B cell (primary cell): ENCODE data around the gene ASTN2. TPM values are rescaled to one million over a fixed set of nuclear protein-coding genes. Genes with fewer than 3 reads are reported as not detected.

Experiments used
- ATAC-seq: fragments of 200-7000 bp; cut with Tn5 transposase; one replicate; pipeline ENCODE4 v1.10.0; 2021; ENCODE audit warnings: low read depth, mild to moderate bottlenecking, moderate number of reproducible peaks, moderate library complexity
- CTCF ChIA-PET: fragments of 350-600 bp; sonication (Branson Sonifier 250); formaldehyde crosslinking; loops from one replicate; lab custom pipeline; 2021; ENCODE audit warnings: antibody characterized with exemption, inconsistent platforms; lab: Charles Lee
- POLR2A ChIA-PET: fragments of 350-600 bp; sonication (Branson Sonifier 250); formaldehyde crosslinking; loops from one replicate; lab custom pipeline; 2021; ENCODE audit warnings: antibody characterized with exemption; lab: Charles Lee
- DNase-seq: peaks from one replicate; pipeline ENCODE4 v3.0.0; 2013
- H2AFZ ChIP-seq: 2 replicates; pipeline ENCODE4 v1.6.1; 2012; ENCODE audit warnings: mild to moderate bottlenecking, low read depth, low read length; ENCODE audit not compliant: insufficient read depth, poor library complexity, severe bottlenecking
- H3K27ac ChIP-seq, 2 donors: 1 replicate in 1 of 2; 2 replicates in 1 of 2; pipeline ENCODE4 v1.5.1; 2012 to 2013; ENCODE audit warnings: low read length in 2 of 2, mild to moderate bottlenecking in 2 of 2, moderate library complexity in 1 of 2
- H3K27me3 ChIP-seq, 4 experiments: fragments of 200-600 bp in 1 of 4; sonication (generic) in 1 of 4; replicated peaks in 1 of 4; 1 replicate in 2 of 4; 2 replicates in 2 of 4; pipeline versions ENCODE4 v1.6.1 to v1.7.0; 2013 to 2016; ENCODE audit warnings: low read length in 3 of 4, mild to moderate bottlenecking in 2 of 4, mixed read lengths in 1 of 4, moderate library complexity in 1 of 4; ENCODE audit not compliant: insufficient read depth in 4 of 4, control insufficient read depth in 3 of 4; ENCODE audit errors: control extremely low read depth in 1 of 4
- H3K36me3 ChIP-seq, 2 experiments: replicated peaks in 1 of 2; 1 replicate in 1 of 2; 2 replicates in 1 of 2; pipeline versions ENCODE4 v1.6.1 to v1.7.1; 2013; ENCODE audit warnings: low read length in 1 of 2; ENCODE audit not compliant: insufficient read depth in 2 of 2, control insufficient read depth in 1 of 2; ENCODE audit errors: control extremely low read depth in 1 of 2, extremely low read depth in 1 of 2
- H3K4me1 ChIP-seq, 2 donors: fragments of 200-600 bp in 1 of 2; sonication (generic) in 1 of 2; 1 replicate in 1 of 2; 2 replicates in 1 of 2; pipeline versions ENCODE4 v1.5.1 to v1.6.1; 2013 to 2017; ENCODE audit warnings: low read length in 2 of 2; ENCODE audit not compliant: control insufficient read depth in 2 of 2, insufficient read depth in 2 of 2
- H3K4me2 ChIP-seq: replicated peaks from 2 replicates; pipeline ENCODE3; 2012; ENCODE audit warnings: mild to moderate bottlenecking, low read depth, low read length; ENCODE audit not compliant: poor library complexity, severe bottlenecking
- H3K4me3 ChIP-seq, 5 experiments: fragments of 200-600 bp in 1 of 5; sonication (generic) in 1 of 5; 1 replicate in 3 of 5; 2 replicates in 2 of 5; pipeline versions ENCODE4 v1.5.1 to v1.7.0; 2011 to 2016; ENCODE audit warnings: low read length in 4 of 5, mild to moderate bottlenecking in 4 of 5, low read depth in 2 of 5, control low read depth in 1 of 5, moderate library complexity in 1 of 5; ENCODE audit not compliant: insufficient read depth in 1 of 5; ENCODE audit errors: control extremely low read depth in 1 of 5, extremely low read depth in 1 of 5
- H3K79me2 ChIP-seq: fragments of 200-600 bp; sonication (generic); one replicate; pipeline ENCODE4 v1.6.0; 2016; ENCODE audit warnings: low read length; ENCODE audit not compliant: control insufficient read depth, insufficient read depth
- H3K9ac ChIP-seq: fragments of 200-600 bp; sonication (generic); 2 replicates; pipeline ENCODE4 v1.6.1; 2017; ENCODE audit warnings: mild to moderate bottlenecking, low read length, moderate library complexity
- H3K9me3 ChIP-seq, 3 donors: one replicate each; pipeline versions ENCODE4 v1.6.1 to v1.7.1; 2013; ENCODE audit warnings: low read length in 2 of 3; ENCODE audit not compliant: control insufficient read depth in 2 of 3, insufficient read depth in 1 of 3; ENCODE audit errors: control extremely low read depth in 1 of 3
- H4K20me1 ChIP-seq: 2 replicates; pipeline ENCODE4 v1.6.0; 2012; ENCODE audit warnings: mild to moderate bottlenecking, low read length; ENCODE audit not compliant: insufficient read depth, control insufficient read depth, poor library complexity, severe bottlenecking
- H3K27ac Mint-ChIP-seq: one replicate; pipeline ENCODE4 v1.8.0; 2021; ENCODE audit warnings: mixed read lengths
- H3K27me3 Mint-ChIP-seq: one replicate; pipeline ENCODE4 v1.8.0; 2021; ENCODE audit warnings: mixed read lengths
- H3K4me1 Mint-ChIP-seq: one replicate; pipeline ENCODE4 v1.8.0; 2021; ENCODE audit warnings: mixed read lengths
- H3K4me3 Mint-ChIP-seq: one replicate; pipeline ENCODE4 v1.8.0; 2021; ENCODE audit warnings: mixed read lengths
- H3K9me3 Mint-ChIP-seq: one replicate; pipeline ENCODE4 v1.8.0; 2022; ENCODE audit warnings: mixed read lengths; ENCODE audit not compliant: insufficient read depth
- EZH2 ChIP-seq: IDR thresholded peaks from 2 replicates; pipeline ENCODE4 v1.6.1; 2012; ENCODE audit warnings: borderline replicate concordance, low read depth, mild to moderate bottlenecking, moderate library complexity, low read length; ENCODE audit not compliant: insufficient read depth, poor library complexity, severe bottlenecking
- WGBS: methylation state at CpG from one replicate; pipeline ENCODE4 v1.1.5; 2013; ENCODE audit warnings: missing lambda C conversion rate; ENCODE audit not compliant: insufficient coverage; 5-methylcytosine and 5-hydroxymethylcytosine counted together
- intact Hi-C: fragments of 100-400 bp; cut with micrococcal nuclease; formaldehyde crosslinking; loops from one replicate; pipeline ENCODE4 v1.10.0; 2022
- polyA plus RNA-seq: library from polyadenylated mRNA; depleted of rRNA; stranded (reverse); fragments of >200 nt; gene quantifications from 2 replicates; pipeline ENCODE4 v1.2.3, GENCODE V29; 2012
- total RNA-seq, 2 donors: library from RNA; stranded (reverse); fragments of 120-200 nt in 1 of 2; gene quantifications; 1 replicate in 1 of 2; 2 replicates in 1 of 2; pipeline versions ENCODE4 v1.2.3 to v1.2.4, GENCODE V29; 2013 to 2022
- TF ChIP-seq, protein P1 (sequence below): fragments of 200-600 bp; IDR thresholded peaks from one replicate; pipeline ENCODE4 v1.8.0; 2022; ENCODE audit warnings: antibody characterized with exemption, mild to moderate bottlenecking

The ASTN2 gene
- total and polyA plus RNA-seq, 2 donors (not counting 1 experiment from before 2014, with no cell fraction given) = 1.2 to 3.6 TPM

DNA sequence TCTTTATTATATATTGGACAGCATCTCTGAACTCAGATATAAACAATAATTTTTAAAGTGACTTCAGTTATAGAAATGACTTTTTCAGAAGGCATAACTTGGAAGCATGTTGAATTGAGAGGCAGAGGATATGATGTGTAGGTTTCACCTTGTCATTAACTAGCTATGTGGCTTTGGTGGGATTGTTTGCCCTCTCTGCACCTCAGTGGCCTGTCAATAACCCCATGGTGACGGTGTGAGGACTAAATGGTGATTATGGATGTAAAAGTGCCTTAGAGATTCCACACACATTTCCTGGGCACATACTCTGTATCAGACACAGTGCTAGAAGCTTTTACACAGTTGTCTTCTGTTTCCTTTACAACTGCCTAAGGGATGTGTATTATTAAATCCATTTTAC lies 962.6 kb downstream of the ASTN2 start:
- Mint-ChIP-seq H3K27ac (no peak overlapping the region), H3K4me3 (no peak overlapping the region), H3K27me3 (no peaks in the 10 kb centered on the region), H3K9me3 (peaks cover 8% of the 10 kb centered on the region), H3K4me1 (no peaks in the 10 kb centered on the region)
- WGBS = no CpG with 5 or more reads among the region's 1 CpG
- no peaks in the 10 kb centered on the region for H3K4me1 ChIP-seq
- no peak for DNase-seq
- no peak overlapping the region for H3K4me2 ChIP-seq
- H3K27me3 ChIP-seq = no peaks in the 10 kb centered on the region
- H3K9me3 ChIP-seq = peaks cover 0 to 2% (median 0%) of the 10 kb centered on the region in 3 donors
- H3K27ac ChIP-seq = no peak overlapping the region
- ATAC-seq = no peak
- intact Hi-C loops = no loop called here
- no peaks in the 10 kb centered on the region for H3K36me3 ChIP-seq
- no peaks in the 10 kb centered on the region for H3K79me2 ChIP-seq
- TF ChIP-seq, protein P1, sequence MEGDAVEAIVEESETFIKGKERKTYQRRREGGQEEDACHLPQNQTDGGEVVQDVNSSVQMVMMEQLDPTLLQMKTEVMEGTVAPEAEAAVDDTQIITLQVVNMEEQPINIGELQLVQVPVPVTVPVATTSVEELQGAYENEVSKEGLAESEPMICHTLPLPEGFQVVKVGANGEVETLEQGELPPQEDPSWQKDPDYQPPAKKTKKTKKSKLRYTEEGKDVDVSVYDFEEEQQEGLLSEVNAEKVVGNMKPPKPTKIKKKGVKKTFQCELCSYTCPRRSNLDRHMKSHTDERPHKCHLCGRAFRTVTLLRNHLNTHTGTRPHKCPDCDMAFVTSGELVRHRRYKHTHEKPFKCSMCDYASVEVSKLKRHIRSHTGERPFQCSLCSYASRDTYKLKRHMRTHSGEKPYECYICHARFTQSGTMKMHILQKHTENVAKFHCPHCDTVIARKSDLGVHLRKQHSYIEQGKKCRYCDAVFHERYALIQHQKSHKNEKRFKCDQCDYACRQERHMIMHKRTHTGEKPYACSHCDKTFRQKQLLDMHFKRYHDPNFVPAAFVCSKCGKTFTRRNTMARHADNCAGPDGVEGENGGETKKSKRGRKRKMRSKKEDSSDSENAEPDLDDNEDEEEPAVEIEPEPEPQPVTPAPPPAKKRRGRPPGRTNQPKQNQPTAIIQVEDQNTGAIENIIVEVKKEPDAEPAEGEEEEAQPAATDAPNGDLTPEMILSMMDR = no peak
- TF ChIP-seq EZH2 = no peak
- H3K9ac ChIP-seq = no peak overlapping the region
- no peak overlapping the region for H3K4me3 ChIP-seq
- ChIA-PET CTCF (no interaction called here), POLR2A (no interaction called here)
- no peak overlapping the region for H2AFZ ChIP-seq
- H4K20me1 ChIP-seq = no peaks in the 10 kb centered on the region

DNA sequence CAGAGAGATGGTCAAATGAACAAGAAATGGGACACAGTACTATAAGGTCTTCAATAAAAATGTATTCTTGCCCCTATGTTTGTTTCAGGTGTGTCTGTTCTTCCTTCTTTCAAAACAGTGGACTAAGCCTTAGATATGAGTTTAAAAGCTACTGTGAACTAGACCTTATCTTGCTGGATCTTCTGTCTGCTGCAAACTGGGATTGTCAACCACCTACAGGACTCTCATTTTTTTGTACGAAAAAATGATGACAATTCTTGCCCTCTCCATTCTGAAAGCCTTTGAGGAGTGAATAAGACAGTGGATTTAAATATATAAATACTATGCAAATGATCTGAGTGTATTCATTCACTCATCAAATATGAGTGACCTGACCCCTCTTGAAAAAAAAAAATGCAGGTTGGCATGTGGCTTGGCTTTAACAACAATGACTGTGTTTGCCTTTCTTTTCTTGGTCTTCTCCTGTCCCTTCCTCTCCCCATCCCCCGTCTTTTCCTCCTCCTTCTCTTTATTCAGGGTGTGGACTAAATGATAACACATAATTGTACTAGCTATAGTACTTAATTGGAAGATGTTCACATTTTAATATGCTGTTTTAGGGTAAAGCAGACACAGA lies 963.2 kb downstream of the ASTN2 start:
- H3K9me3 ChIP-seq = no peaks in the 10 kb centered on the region
- ATAC-seq (no peak), DNase-seq (no peak)
- H2AFZ ChIP-seq = no peak overlapping the region
- H3K79me2 ChIP-seq = no peaks in the 10 kb centered on the region
- H3K9me3 Mint-ChIP-seq = peaks cover 4% of the 10 kb centered on the region
- ChIA-PET CTCF (interaction anchor here (0.7 kb wide), 1 partner anchor 12 kb away, joined by 4 read pairs; no protein-coding TSS in a partner anchor), POLR2A (no interaction called here)
- TF ChIP-seq, protein P1 = no peak
- no peak for TF ChIP-seq EZH2
- H3K27ac ChIP-seq = no peak overlapping the region
- H3K27me3 ChIP-seq = no peaks in the 10 kb centered on the region
- no peak overlapping the region for H3K4me3 ChIP-seq
- no peak overlapping the region for H3K9ac ChIP-seq
- H3K4me1 Mint-ChIP-seq = no peaks in the 10 kb centered on the region
- no peak overlapping the region for H3K4me2 ChIP-seq
- WGBS = no CpG with 5 or more reads among the region's 2 CpGs
- no peaks in the 10 kb centered on the region for H4K20me1 ChIP-seq
- H3K36me3 ChIP-seq = no peaks in the 10 kb centered on the region
- H3K27ac Mint-ChIP-seq = no peak overlapping the region
- H3K4me1 ChIP-seq = no peaks in the 10 kb centered on the region
- intact Hi-C loops = no loop called here
- H3K27me3 Mint-ChIP-seq = no peaks in the 10 kb centered on the region
- H3K4me3 Mint-ChIP-seq = no peak overlapping the region
